ENCODE results near the gene SMIM14. TPM values are rescaled to one million over a fixed set of nuclear protein-coding genes. Genes with fewer than 3 reads are reported as not detected.
A peak's percentile ranks its signal among the peaks of the same experiment; 100 is the strongest.

SMIM14 gene
- total RNA-seq, 1 donor from 2014 or later: 91.0 TPM

DNA sequence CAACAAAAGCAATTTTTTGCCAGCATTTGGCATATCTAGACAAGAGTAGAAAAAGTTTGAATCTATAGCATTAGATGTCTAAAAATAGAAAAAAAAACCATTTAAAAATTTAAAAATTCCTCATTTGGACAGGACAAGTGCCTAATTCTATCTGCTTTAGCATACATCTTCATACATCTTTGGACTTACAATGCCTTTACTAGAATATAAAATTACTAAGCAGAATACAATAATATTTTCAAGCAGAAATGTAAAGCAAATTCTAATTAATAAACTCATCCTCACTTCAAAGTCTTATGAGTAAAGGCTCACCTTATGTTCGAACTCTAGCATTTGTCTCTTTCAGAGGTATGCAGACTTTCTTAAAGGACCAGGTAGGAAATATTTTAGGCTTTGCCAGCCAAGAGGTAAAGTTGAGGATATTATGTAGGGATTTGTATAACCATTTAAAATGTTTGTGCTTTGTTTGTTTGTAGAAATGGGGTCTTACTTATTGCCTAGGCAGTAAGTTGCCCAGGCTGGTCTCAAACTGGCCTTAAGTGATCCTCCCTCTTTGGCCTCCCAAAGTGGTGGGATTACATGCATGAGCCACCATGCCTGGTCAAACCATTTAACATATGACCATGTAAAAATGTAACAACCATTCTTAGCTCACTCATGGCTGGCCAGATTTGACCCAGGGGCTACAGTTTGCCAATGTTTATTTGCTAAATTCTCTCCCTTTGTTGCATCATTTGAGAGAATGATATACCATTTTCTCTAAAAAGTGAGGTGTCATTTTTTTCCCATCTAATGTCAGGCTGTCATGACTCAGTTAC, 140.5 kb downstream of the SMIM14 start:
- H3K27me3 Mint-ChIP-seq (ENCODE audit: insufficient read depth, low read depth): peaks cover 4% of the 10 kb centered on the region
- H3K27me3 ChIP-seq: no peaks in the 10 kb centered on the region
- H3K27ac Mint-ChIP-seq: no peak overlapping the region
- DNase-seq (ENCODE audit: low spot score): no peak
- H3K9me3 ChIP-seq (ENCODE audit: low read depth): no peaks in the 10 kb centered on the region
- H3K9me3 Mint-ChIP-seq: no peaks in the 10 kb centered on the region
- no peak overlapping the region for H3K4me3 Mint-ChIP-seq
- no peak for TF ChIP-seq EZH2 (IDR thresholded peaks at IDR 0.05)
- no peak for TF ChIP-seq EZH2phosphoT487 (IDR thresholded peaks at IDR 0.05)
- TF ChIP-seq, protein P1, sequence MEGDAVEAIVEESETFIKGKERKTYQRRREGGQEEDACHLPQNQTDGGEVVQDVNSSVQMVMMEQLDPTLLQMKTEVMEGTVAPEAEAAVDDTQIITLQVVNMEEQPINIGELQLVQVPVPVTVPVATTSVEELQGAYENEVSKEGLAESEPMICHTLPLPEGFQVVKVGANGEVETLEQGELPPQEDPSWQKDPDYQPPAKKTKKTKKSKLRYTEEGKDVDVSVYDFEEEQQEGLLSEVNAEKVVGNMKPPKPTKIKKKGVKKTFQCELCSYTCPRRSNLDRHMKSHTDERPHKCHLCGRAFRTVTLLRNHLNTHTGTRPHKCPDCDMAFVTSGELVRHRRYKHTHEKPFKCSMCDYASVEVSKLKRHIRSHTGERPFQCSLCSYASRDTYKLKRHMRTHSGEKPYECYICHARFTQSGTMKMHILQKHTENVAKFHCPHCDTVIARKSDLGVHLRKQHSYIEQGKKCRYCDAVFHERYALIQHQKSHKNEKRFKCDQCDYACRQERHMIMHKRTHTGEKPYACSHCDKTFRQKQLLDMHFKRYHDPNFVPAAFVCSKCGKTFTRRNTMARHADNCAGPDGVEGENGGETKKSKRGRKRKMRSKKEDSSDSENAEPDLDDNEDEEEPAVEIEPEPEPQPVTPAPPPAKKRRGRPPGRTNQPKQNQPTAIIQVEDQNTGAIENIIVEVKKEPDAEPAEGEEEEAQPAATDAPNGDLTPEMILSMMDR (IDR thresholded peaks at IDR 0.05): no peak
- H2AFZ ChIP-seq (replicated peaks): no peak overlapping the region
- H3K9ac ChIP-seq: no peak overlapping the region
- no peaks in the 10 kb centered on the region for H3K4me1 ChIP-seq
- H3K4me2 ChIP-seq: no peak overlapping the region
- peak overlapping the region; percentile 5 for H3K27ac ChIP-seq
- peaks cover 13% of the 10 kb centered on the region for H3K36me3 Mint-ChIP-seq
- H3K4me3 ChIP-seq: no peak overlapping the region
- H4K20me1 ChIP-seq (ENCODE audit: low read depth): no peaks in the 10 kb centered on the region
- H3K4me1 Mint-ChIP-seq: no peaks in the 10 kb centered on the region
- H3F3A ChIP-seq (ENCODE audit: low read depth): peaks cover 30% of the 10 kb centered on the region
- peaks cover 13% of the 10 kb centered on the region for H3K36me3 ChIP-seq
- H3K79me2 ChIP-seq (ENCODE audit: low read depth): no peaks in the 10 kb centered on the region

Small RNA genes lying within 50 kb of the gene (small RNA-seq; reads per million reads assigned to genes)
- gene RNU7-11P: not detected

Other genes with a start within 250 kb of the SMIM14 start
- not detected in 2 replicates for gene KLB, start 231.9 kb downstream of the SMIM14 start, total RNA-seq (ENCODE audit: low replicate concordance)
- gene RPL9, start 179.9 kb downstream of the SMIM14 start, total RNA-seq (ENCODE audit: low replicate concordance): 4,656 and 6,671 TPM in 2 replicates
- 20.5 and 30.5 TPM in 2 replicates for gene LIAS, start 179.8 kb downstream of the SMIM14 start, total RNA-seq (ENCODE audit: low replicate concordance)
- 128 and 157 TPM in 2 replicates for gene UGDH, start 111.4 kb downstream of the SMIM14 start, total RNA-seq (ENCODE audit: low replicate concordance)
- 36.6 and 61.8 TPM in 2 replicates for gene UBE2K, start 59.3 kb upstream of the SMIM14 start, total RNA-seq (ENCODE audit: low replicate concordance)

Measured in neural progenitor cell (in vitro differentiated cells).